ENCODE data around the gene CDK11A.

CDK11A gene

GRCh38 chr1:1758059-1758621 lies 34.0 kb upstream of the CDK11A start:
- TF ChIP-seq CTCF (conservative IDR thresholded peaks at IDR 0.05; ENCODE audit: low read depth, low read length) = no peak
- no peak overlapping the region for H3K4me3 ChIP-seq (ENCODE audit: low read depth, low read length)
- DNase-seq (ENCODE audit: low read depth) = no peak

- no peak overlapping the region for H3K4me3 ChIP-seq (ENCODE audit: low read depth, low read length)
- no peak for DNase-seq (ENCODE audit: low read depth)
- TF ChIP-seq CTCF (conservative IDR thresholded peaks at IDR 0.05; ENCODE audit: low read depth, low read length) = no peak
Observed at GRCh38 chr1:1757422-1758058, 33.4 kb upstream of the CDK11A start.

GRCh38 chr1:1756661-1757421 lies 32.7 kb upstream of the CDK11A start:
- no peak overlapping the region for H3K4me3 ChIP-seq (ENCODE audit: low read depth, low read length)
- no peak for DNase-seq (ENCODE audit: low read depth)
- no peak for TF ChIP-seq CTCF (conservative IDR thresholded peaks at IDR 0.05; ENCODE audit: low read depth, low read length)

GRCh38 chr1:1755852-1756251 lies 31.7 kb upstream of the CDK11A start:
- no peak overlapping the region for H3K4me3 ChIP-seq (ENCODE audit: low read depth, low read length)
- no peak for TF ChIP-seq CTCF (conservative IDR thresholded peaks at IDR 0.05; ENCODE audit: low read depth, low read length)
- no peak for DNase-seq (ENCODE audit: low read depth)

- DNase-seq (ENCODE audit: low read depth) = no peak
- no peak for TF ChIP-seq CTCF (conservative IDR thresholded peaks at IDR 0.05; ENCODE audit: low read depth, low read length)
Observed at GRCh38 chr1:1755426-1755825, 31.3 kb upstream of the CDK11A start.

GRCh38 chr1:1754051-1754815 lies 30.1 kb upstream of the CDK11A start:
- no peak for TF ChIP-seq CTCF (conservative IDR thresholded peaks at IDR 0.05; ENCODE audit: low read depth, low read length)
- no peak for DNase-seq (ENCODE audit: low read depth)
- H3K4me3 ChIP-seq (ENCODE audit: low read depth, low read length) = no peak overlapping the region

More at GRCh38 chr1:1755426-1755825, 31.3 kb upstream of the CDK11A start:
- no peak overlapping the region for H3K4me3 ChIP-seq (ENCODE audit: low read depth, low read length)
